HEK293 (cell line): ENCODE data around the gene BBS9.

Experiments used
- ZNF174 ChIP-seq: fragments of 450-650 bp; formaldehyde crosslinking; IDR thresholded peaks from 2 replicates; pipeline ENCODE4 v1.5.0; 2017; ENCODE audit warnings: missing biosample characterization, mild to moderate bottlenecking, missing genetic modification characterization
- ZNF239 ChIP-seq: fragments of 450-650 bp; formaldehyde crosslinking; IDR thresholded peaks from 2 replicates; pipeline ENCODE4 v1.5.1; 2016; ENCODE audit warnings: missing biosample characterization, missing genetic modification characterization
- ZNF341 ChIP-seq: fragments of 450-650 bp; formaldehyde crosslinking; IDR thresholded peaks from 2 replicates; pipeline ENCODE4; 2016; ENCODE audit warnings: low read depth, missing biosample characterization, missing genetic modification characterization
- TF ChIP-seq, protein P1 (sequence below): fragments of 450-650 bp; formaldehyde crosslinking; IDR thresholded peaks from 2 replicates; pipeline ENCODE4 v1.5.1; 2016; ENCODE audit warnings: missing biosample characterization, missing genetic modification characterization
- TF ChIP-seq, protein P2 (sequence below): fragments of 450-650 bp; formaldehyde crosslinking; IDR thresholded peaks from 2 replicates; pipeline ENCODE4 v1.5.1; 2016; ENCODE audit warnings: missing biosample characterization, missing genetic modification characterization
- TF ChIP-seq, protein P3 (sequence below): IDR thresholded peaks from 2 replicates; pipeline ENCODE4 v1.6.1; 2011; ENCODE audit warnings: mild to moderate bottlenecking, low read depth, low read length, borderline replicate concordance
- TF ChIP-seq, protein P4 (sequence below): fragments of 450-650 bp; formaldehyde crosslinking; conservative IDR thresholded peaks from 2 replicates; pipeline ENCODE4 v1.5.1; 2016; ENCODE audit warnings: low read depth, missing biosample characterization, missing genetic modification characterization
- TF ChIP-seq, protein P5 (sequence below): fragments of 450-650 bp; formaldehyde crosslinking; IDR thresholded peaks from 2 replicates; pipeline ENCODE4 v1.5.1; 2016; ENCODE audit warnings: missing biosample characterization, missing genetic modification characterization

DNA sequence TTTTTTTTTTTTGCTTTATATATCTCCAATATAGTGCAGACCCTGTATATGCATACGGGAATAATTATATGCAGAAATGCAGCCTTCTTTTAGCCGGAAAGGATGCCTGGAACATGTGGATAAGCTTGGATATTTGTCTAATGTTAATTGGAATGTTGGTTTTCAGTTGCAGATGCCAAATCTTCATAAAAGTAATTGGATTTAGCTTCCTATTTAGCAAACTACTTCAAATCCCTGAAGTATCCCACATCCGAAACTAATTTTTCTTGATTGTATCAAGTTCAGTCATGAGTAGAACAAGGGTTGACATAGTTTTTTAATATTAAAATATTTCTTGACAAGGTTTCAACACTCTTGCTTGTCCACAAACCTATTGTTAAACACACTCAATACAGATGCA is 281.7 kb downstream of the BBS9 start:
- TF ChIP-seq, protein P1, sequence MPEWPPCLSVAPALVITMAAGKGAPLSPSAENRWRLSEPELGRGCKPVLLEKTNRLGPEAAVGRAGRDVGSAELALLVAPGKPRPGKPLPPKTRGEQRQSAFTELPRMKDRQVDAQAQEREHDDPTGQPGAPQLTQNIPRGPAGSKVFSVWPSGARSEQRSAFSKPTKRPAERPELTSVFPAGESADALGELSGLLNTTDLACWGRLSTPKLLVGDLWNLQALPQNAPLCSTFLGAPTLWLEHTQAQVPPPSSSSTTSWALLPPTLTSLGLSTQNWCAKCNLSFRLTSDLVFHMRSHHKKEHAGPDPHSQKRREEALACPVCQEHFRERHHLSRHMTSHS (tag by site-specific recombination), result no peak
- TF ChIP-seq, protein P2, sequence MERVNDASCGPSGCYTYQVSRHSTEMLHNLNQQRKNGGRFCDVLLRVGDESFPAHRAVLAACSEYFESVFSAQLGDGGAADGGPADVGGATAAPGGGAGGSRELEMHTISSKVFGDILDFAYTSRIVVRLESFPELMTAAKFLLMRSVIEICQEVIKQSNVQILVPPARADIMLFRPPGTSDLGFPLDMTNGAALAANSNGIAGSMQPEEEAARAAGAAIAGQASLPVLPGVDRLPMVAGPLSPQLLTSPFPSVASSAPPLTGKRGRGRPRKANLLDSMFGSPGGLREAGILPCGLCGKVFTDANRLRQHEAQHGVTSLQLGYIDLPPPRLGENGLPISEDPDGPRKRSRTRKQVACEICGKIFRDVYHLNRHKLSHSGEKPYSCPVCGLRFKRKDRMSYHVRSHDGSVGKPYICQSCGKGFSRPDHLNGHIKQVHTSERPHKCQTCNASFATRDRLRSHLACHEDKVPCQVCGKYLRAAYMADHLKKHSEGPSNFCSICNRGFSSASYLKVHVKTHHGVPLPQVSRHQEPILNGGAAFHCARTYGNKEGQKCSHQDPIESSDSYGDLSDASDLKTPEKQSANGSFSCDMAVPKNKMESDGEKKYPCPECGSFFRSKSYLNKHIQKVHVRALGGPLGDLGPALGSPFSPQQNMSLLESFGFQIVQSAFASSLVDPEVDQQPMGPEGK (tag by site-specific recombination), result no peak
- TF ChIP-seq ZNF239 (no peak), ZNF341 (tag by site-specific recombination) (no peak), ZNF174 (tag by site-specific recombination) (no peak)
- TF ChIP-seq, protein P3, sequence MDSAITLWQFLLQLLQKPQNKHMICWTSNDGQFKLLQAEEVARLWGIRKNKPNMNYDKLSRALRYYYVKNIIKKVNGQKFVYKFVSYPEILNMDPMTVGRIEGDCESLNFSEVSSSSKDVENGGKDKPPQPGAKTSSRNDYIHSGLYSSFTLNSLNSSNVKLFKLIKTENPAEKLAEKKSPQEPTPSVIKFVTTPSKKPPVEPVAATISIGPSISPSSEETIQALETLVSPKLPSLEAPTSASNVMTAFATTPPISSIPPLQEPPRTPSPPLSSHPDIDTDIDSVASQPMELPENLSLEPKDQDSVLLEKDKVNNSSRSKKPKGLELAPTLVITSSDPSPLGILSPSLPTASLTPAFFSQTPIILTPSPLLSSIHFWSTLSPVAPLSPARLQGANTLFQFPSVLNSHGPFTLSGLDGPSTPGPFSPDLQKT, result no peak
- TF ChIP-seq, protein P4, sequence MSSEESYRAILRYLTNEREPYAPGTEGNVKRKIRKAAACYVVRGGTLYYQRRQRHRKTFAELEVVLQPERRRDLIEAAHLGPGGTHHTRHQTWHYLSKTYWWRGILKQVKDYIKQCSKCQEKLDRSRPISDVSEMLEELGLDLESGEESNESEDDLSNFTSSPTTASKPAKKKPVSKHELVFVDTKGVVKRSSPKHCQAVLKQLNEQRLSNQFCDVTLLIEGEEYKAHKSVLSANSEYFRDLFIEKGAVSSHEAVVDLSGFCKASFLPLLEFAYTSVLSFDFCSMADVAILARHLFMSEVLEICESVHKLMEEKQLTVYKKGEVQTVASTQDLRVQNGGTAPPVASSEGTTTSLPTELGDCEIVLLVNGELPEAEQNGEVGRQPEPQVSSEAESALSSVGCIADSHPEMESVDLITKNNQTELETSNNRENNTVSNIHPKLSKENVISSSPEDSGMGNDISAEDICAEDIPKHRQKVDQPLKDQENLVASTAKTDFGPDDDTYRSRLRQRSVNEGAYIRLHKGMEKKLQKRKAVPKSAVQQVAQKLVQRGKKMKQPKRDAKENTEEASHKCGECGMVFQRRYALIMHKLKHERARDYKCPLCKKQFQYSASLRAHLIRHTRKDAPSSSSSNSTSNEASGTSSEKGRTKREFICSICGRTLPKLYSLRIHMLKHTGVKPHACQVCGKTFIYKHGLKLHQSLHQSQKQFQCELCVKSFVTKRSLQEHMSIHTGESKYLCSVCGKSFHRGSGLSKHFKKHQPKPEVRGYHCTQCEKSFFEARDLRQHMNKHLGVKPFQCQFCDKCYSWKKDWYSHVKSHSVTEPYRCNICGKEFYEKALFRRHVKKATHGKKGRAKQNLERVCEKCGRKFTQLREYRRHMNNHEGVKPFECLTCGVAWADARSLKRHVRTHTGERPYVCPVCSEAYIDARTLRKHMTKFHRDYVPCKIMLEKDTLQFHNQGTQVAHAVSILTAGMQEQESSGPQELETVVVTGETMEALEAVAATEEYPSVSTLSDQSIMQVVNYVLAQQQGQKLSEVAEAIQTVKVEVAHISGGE (tag by site-specific recombination), result no peak
- TF ChIP-seq, protein P5, sequence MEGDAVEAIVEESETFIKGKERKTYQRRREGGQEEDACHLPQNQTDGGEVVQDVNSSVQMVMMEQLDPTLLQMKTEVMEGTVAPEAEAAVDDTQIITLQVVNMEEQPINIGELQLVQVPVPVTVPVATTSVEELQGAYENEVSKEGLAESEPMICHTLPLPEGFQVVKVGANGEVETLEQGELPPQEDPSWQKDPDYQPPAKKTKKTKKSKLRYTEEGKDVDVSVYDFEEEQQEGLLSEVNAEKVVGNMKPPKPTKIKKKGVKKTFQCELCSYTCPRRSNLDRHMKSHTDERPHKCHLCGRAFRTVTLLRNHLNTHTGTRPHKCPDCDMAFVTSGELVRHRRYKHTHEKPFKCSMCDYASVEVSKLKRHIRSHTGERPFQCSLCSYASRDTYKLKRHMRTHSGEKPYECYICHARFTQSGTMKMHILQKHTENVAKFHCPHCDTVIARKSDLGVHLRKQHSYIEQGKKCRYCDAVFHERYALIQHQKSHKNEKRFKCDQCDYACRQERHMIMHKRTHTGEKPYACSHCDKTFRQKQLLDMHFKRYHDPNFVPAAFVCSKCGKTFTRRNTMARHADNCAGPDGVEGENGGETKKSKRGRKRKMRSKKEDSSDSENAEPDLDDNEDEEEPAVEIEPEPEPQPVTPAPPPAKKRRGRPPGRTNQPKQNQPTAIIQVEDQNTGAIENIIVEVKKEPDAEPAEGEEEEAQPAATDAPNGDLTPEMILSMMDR (tag by site-specific recombination), result no peak
